ENCODE results near the gene HOXA10.
A peak's percentile ranks its signal among the peaks of the same experiment; 100 is the strongest.

The HOXA10 gene

GRCh38 chr7:27154901-27155815, 19.0 kb downstream of the HOXA10 start:
- DNase-seq, result no peak

GRCh38 chr7:27154369-27154768, 19.8 kb downstream of the HOXA10 start:
- no peak for DNase-seq

DNA sequence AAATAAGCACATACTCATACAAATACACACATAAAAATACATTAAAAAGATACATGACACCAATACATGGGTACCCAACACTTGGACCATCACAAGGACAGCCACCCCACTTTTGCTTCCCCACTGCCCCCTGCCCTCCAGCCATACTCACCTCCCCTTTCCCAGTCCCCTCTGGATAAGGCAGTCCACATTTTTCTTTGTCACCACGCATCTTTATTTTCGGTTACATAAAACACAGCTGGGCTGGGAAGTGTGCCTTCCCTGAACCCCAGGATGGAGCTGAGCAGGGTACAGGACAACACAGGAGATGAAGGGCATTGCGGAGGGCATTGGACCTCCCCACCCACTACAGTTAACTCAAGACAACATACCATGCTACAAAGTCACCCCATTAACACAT, 20.6 kb downstream of the HOXA10 start:
- DNase-seq, result no peak

DNA sequence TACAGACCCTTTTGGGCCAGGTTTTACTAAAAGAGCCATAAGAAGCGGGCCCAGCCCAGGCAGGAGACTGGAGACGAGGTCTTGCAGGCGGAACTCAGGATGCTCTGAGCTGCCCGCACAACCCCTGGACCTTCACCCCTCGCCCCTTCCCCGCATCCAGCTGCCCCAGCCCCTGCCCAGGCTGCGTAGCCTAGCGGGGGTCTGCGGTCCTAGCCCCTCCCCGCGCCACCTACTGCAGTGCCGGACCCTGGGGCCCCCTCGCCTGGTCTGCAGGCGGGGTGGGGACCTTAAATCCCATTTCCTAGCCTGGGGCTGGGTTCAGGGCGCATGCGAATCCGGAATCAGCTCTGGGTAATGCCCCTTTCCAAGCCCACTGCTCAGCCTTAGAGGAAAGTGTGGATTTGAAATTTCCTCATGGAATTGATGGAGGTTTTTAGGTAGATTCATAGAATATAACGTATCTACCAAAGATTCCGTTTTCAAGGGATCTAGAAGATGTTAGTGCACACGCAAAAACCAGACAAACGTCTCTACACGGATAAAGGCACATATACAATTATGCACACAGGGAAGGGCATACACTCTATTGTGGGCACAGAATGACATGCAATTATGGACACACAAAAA, 21.2 kb downstream of the HOXA10 start:
- no peak for DNase-seq

- DNase-seq, result no peak
Observed at GRCh38 chr7:27151931-27152815, 21.9 kb downstream of the HOXA10 start, which contains the start of gene HOXA3. TSS of gene HOXA3 (minus strand) at chr7:27152583. CDS start at chr7:27110640, 41,943 bp downstream.

GRCh38 chr7:27151341-27151930, 22.7 kb downstream of the HOXA10 start:
- no peak for DNase-seq

- DNase-seq, result peak; percentile 84
Observed at GRCh38 chr7:27150568-27151340, 23.4 kb downstream of the HOXA10 start.

- peak; percentile 64 for DNase-seq
Observed at GRCh38 chr7:27149842-27150567, 24.1 kb downstream of the HOXA10 start.

GRCh38 chr7:27148756-27149641, 25.1 kb downstream of the HOXA10 start:
- peak; percentile 63 for DNase-seq

DNA sequence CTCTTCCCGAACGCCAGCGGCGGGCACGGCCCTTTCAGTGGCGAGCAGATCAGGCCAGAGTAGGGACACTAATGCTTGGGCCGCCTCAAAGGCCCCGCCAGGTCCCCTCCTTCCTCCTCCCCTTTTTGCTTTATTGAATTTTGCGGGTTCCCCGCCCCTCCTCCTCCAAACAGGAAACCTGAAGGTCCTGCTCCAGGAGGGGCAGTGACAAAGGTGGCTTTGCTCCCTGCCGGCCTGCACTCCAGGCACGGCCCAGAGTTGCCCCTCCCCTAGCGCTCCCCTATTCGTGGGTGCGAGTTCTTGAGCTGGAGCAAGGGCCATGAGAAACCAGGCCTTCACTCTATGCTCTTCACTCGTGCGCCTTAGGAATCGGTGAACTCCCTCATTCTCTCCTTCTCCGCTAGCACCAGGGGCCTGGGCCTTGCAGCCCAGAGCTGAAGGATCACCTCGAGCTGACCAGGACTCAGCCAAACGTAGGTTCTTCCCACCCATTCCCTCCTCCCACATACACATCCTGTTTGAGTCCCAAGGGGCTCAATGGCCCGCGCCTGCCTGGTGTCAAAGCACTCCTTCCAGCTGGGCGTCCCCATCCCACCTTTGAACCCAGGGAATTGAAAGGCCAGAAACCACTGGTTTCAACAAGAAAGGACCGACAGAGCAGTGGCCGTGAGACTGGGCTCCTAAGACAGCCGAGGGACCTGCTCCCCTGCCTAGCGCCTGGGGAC, 25.9 kb downstream of the HOXA10 start:
- DNase-seq, result peak; percentile 79

GRCh38 chr7:27147199-27148030, 26.7 kb downstream of the HOXA10 start, which contains the start of gene HOXA6:
TSS of gene HOXA6 (minus strand) at chr7:27147774. CDS start at chr7:27147749, 25 bp downstream.
- DNase-seq, result peak; percentile 82

- peak; percentile 82 for DNase-seq
Observed at GRCh38 chr7:27146491-27147198, 27.5 kb downstream of the HOXA10 start.

GRCh38 chr7:27145914-27146412, 28.2 kb downstream of the HOXA10 start:
- DNase-seq, result no peak

- no peak for DNase-seq
Observed at GRCh38 chr7:27145165-27145913, 28.8 kb downstream of the HOXA10 start.

DNA sequence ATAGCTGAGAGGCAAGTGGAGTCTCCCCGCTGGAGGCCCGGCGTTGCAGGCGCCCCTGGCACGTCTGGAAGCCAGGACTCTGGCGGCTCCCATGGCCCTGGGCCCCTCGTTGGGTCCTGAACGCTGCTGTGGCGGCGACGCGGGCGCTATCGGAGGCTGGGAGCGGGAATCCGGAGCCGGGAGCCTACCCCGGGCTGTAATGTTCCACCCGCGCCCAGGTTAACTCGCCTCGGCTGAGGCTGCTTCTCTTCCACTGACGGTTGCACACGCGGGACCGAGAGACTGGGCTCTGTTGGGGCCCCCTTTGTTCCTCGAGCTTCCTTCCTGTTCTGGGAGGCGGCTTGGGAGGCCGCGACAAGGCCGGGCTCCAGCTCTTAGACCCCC, 29.3 kb downstream of the HOXA10 start:
- no peak for DNase-seq

DNA sequence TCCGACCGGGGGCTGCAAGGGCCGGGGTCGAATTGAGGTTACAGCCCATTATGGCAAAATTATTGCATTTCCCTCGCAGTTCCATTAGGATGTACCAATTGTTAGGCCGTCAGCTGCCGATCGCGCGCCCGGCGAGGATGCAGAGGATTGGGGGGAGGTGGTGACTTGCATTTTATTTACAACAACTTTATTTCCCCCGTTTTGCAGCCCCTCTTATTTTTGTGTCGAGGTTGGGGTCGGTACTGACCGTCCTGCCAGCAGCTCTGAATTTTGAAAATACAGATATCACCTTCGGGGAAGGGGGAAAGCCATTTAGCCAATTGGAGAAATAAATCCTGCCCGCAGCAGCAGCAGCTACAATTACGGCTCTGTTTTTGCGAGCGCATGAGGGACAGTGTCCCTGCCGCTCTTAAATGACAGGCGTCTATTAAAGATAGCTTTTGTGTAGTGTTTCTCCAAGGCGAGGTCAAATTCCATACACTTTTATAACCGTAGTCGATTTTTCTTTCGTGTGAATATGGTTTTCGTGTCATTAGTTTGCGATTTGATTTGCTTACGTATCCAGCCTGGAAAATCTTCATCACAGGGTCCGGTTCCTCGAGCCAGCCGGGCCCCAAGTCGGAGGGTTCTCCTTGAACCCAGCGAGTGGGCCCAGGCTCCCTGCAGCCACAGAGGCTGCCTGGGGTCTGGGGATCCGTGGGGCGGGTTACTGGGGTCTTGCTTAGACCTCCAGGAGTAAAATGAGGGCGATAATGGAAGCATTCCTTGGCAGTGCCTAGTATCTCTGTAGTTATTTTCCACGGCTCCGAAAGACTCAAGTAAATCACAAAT, 30.0 kb downstream of the HOXA10 start:
- DNase-seq, result no peak

Measured in NCI-H510A treated with DMSO at 0.1 percent for 48 hours (cell line).